Activated CD4-positive, alpha-beta T cell treated with anti-CD3 and anti-CD28 coated beads, Interleukin-10, Interleukin-2, amounts not matched to agents 100 ng/mL and 50 ng/mL, durations not matched to agents 16 hours and 8 hours (primary cell): Measurements from ENCODE around the gene GOLIM4.

ENCODE experiments used
- DNase-seq: peaks from one replicate; pipeline ENCODE4 v3.0.0-alpha.2; 2020

Gene GOLIM4

DNA sequence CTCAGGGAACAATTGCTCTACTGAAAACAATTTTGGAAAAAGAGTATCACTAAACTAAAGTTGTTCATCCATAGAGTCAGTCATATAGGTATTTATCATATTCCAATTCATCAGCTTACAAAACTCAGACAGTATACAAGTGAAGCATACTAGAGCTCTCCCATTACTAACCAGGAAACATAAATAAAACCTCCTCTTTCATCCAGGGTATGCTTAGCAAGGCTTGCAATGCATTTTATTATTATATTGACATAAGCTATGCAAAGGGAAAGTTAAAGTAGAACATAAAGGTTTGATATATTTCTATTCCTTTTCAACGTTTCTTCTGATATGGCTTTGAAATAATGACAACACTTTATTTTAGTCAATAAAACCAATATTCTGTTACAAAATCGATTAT, 106.7 kb downstream of the GOLIM4 start:
- no peak for DNase-seq

DNA sequence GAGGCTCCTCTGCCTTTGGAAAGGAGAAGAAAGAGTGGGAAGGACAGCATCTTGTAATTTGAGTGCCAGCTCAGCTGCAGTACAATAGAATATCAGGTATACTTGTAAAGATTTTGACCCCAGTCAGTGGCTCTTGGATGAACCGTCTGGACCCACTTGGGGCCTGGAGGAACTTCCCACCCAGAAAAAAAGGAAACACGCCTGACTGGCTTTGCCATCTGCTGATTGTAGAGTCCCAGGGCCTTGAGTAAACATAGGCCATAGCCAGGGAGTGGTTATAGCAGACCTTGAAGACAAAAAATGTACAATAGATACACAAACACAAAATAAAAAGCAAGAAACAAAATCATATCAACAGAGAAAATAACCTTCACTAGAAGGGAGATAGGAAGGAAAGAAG, 112.1 kb downstream of the GOLIM4 start:
- no peak for DNase-seq

DNA sequence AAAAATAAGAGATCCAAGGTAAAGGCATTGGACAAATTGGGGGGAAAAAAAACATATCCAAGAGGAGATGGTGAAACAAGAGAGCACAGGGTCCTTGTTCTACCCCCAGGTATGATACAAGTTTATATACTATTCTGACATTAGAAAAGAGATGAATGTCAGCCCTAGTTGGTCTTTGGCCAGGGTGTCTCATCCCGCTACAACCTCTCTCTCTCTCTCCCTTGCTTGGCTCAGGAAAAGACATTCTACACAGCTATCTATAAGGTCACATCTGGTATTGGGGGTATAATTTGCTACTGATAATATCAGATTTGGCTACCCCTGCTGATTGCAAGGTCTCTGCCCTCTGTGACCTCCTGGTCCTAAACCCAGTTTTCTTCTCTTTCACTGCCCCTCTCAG, 117.2 kb downstream of the GOLIM4 start:
- no peak for DNase-seq

DNA sequence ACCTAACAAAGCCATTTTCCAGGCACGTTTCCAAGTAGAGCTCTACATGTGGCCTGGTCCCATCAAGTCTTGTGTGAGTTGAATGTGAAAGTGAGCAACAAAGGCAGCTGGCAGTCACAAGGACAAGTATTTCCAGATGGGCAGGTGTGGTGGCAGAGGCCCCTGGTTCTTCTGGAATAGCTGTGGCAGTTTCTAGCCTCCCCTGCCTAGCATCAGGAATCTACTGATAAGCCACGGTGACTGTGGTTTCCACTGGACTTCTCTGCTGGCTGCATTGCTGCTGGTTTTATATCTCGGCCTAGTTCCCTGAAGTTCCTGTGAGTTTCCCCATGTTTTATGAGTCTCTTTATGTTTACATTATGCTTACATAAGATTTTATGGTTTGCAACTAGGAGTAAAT, 117.7 kb downstream of the GOLIM4 start:
- DNase-seq = no peak

DNA sequence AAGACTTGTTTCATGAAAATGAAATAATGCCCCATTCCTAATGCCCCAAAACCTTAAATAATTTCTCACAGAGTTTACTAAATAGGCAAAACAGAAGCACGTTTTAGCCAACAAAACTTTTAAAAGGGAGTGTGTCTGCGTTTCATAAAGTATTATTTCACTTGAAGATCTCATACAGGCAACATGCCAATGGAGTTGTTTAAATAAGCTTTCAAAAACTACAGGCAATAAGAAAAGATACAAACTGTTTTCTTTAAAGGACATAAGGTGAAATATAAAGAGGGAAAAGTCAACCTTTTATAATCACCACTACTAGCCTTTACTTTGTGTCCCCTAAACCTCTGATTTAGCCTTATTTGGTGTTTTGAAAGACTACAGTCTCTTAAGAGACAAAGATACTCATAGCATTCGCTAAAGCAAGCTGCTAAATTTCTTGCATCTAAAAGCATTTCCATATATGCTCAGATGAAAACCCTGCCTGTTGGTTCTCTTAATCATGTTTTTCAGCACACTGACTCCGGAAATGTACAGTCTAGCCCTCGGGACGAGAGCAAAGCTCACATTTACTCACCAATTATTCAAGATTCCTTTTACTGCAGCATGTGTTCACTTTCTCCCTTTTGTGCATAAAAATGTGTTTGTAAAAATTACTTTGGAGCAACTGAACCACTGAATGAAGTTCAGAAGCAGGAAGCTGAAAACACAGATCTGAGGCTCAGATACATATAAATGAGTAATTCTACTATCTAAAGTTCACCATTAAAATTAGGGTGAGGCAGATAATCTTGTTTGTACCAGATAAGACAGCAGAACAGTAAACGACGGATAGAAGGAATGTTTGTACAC, 119.0 kb downstream of the GOLIM4 start:
- no peak for DNase-seq

DNA sequence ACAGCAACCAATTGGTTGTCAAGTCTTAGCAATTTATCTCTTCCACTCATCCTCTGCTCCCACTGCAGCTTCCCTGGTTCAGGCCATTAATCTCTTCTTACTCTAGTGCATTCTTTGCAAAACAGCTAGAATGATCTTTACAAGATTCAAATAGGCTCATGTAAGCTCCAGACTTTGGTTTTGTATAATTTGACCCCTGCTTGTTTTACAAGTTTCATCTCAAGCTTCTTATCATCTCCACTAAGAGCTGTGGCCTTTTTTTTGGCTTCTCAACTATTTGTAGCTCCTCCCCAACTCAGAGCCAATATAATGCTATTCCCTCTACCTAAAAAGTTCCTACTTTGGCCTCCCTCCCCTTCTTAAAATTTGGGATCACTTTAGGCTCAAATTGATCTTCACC, 121.8 kb downstream of the GOLIM4 start:
- DNase-seq = no peak

DNA sequence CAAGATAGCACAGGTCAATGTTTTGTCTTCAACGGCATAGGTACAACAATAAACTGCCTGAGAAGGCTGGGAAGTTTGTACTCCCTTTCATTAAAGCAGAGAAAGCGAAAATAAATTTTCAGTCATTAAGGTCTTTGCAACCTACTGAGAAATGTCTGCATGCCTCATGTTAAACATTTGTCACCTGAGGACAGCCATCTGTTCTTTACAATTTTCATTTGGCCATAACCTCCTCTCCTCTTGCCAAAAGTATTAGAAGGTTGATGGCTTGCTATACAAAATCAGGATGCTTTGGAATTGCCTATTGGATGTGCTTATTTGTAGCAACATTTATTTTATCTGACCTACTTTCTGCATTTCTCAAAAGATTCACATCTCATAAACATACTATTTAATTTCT, 122.7 kb downstream of the GOLIM4 start:
- no peak for DNase-seq

DNA sequence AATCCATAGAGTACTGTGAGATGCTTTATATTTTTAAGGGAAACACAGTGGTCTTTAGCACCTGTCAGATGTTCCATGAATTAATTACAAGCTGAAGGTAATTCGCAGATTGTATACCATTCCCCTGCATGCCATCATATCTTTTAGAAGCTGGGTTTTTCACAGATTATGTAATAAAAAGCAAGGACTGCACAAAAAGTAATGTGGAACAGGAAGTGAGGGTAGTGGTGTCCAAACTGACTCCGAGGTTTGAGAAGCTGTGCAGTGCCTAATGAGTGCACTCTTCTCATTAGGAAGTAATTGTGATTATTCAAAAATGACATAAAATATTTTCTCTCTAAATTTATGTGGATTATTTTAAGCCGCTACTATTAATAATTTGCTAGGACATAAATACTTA, 123.2 kb downstream of the GOLIM4 start:
- DNase-seq = no peak

DNA sequence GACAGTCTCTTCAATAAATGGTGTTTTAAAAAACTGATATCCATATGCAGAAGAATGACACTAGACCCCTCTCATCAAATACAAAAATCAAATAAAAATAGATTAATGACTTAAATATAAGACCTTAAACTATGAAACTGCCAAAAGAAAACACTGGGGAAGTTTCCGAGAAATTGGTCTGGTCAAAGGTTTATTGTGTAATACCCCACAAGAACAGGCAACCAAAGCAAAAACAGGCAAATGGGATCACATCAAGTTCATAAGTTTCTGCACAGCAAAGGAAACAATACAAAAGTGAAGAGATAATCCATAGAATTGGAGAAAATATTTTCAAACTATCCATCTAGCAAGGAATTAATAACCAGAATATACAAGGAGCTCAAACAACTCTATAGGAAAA, 126.2 kb downstream of the GOLIM4 start:
- no peak for DNase-seq

DNA sequence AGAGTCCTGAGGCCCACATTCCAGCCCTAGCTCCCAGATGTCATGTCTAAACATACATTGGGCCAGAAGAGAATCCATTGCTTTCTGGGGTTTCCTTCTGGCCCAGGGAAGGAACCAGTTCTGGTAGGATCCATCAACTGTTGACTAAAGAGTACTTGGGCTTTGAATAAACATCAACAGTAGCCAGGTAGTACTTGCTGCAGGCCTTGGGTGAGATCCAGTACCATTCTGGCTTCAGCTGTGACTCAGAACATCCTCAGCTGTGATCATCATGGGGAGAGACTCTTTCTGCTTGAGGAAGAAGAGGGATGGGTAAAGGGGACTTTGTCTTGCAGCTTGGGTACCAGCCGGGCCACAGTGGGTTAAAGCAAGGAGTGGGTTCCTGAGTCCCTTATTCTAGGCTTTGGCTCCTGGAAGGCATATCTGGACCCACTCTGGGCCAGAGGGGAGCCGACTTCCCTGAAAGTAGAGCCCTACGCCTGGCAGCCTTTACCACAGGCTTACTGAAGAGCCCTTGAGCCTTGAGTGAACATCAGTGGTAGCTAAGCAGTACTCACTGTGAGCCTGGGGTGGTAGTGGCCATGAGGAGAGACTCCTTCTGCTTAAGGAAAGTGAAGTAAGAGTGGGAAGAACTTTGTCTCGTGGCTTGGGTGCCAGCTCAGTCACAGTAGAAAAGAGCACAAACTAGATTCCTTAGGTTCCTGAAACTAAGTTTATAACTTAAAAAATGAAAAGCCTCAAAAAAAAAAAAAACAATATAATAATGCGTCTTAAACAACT, 128.3 kb downstream of the GOLIM4 start:
- DNase-seq = no peak
